Measurements from ENCODE around the gene RNU1-2. TPM values are rescaled to one million over a fixed set of nuclear protein-coding genes. Genes with fewer than 3 reads are reported as not detected.
"Not testable (repeated sequence)": the region's sequence is repeated elsewhere in the genome, so short reads cannot be mapped to it uniquely, and the experiment has no call there.

The RNU1-2 gene
- total and polyA plus RNA-seq, 3 donors from 2014 or later, result under 0.01 to 18.9 (median under 0.01) TPM

DNA sequence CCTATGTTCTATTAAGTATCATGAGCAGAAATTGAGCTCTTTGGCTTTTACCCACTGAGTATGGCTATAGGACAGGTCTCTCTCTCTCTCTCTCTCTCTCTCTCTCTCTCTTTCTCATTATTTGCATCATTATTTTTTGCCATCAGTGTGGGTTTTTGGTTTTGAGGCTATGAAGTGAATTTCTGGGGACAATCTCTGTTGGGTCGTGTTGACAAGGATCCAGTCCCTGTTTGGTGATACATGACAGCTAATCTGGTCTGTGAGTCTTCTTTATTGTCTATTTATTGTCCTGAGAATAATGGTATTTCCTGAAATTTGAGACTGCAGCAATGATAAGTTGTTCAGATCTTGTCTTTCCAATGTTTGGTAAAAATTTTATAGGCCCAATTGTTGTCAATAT lies 1.9 kb downstream of the RNU1-2 start:
- H3K27ac ChIP-seq; intact Hi-C loops (cut with DNase I; ENCODE audit: low total_unique reads): not testable (repeated sequence)
- WGBS, 2 donors, result 65 to 71% methylated on average over 1 of the region's 1 CpG

DNA sequence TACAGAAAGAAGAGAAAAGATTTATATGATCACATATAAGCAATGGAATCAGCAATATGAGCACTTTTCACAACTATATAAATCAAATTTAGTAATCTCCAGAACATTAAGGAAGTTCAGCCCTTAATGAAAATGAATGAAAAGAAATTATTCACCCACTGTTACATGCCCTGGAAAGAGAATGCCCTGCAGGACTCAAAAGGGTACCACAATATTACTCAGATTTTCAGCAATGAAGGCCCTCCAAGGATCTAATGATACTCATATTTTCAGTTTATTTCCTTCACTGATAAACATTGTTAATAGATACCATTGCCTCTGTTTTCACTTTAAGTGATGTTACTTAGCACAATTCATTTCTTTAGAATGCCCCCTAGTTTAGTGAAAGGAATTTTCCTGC lies 2.5 kb downstream of the RNU1-2 start:
- H3K9me3 ChIP-seq; H3K4me1 ChIP-seq; H3K36me3 ChIP-seq (ENCODE audit: low read depth, missing control alignments); intact Hi-C loops (cut with DNase I; ENCODE audit: low total_unique reads); H3K27me3 ChIP-seq; H3K4me3 ChIP-seq; H3K27ac ChIP-seq; DNase-seq: not testable (repeated sequence)

More for the DNA sequence above, 1.9 kb downstream of the RNU1-2 start:
- not testable (repeated sequence) for H3K27me3 ChIP-seq; H3K4me3 ChIP-seq; DNase-seq; H3K4me1 ChIP-seq; H3K9me3 ChIP-seq; H3K36me3 ChIP-seq (ENCODE audit: low read depth, missing control alignments)

DNA sequence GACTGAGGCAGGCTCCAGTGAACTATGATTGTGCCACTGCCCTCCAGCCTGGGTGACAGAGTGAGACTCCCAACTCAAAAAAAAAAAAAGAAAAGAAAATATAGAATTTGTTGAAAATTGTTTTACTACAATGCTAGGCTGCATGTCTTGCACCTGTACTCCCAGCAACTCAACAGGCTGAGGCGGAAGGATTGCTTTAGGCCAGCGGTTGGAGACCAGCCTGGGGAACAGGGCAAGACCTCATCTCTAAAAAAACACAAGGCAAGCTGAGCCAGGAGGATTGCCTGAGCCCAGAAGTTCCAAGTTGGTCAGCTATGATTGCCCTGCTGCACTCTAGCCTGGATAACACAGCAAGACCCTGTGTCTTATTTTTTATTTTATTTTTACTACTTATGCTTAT lies 3.2 kb downstream of the RNU1-2 start:
- H3K4me3 ChIP-seq; H3K27me3 ChIP-seq; H3K27ac ChIP-seq; DNase-seq; intact Hi-C loops (cut with DNase I; ENCODE audit: low total_unique reads); H3K36me3 ChIP-seq (ENCODE audit: low read depth, missing control alignments); H3K9me3 ChIP-seq; H3K4me1 ChIP-seq: not testable (repeated sequence)
- 72 to 81% methylated on average over 2 of the region's 2 CpGs for WGBS, 2 donors

DNA sequence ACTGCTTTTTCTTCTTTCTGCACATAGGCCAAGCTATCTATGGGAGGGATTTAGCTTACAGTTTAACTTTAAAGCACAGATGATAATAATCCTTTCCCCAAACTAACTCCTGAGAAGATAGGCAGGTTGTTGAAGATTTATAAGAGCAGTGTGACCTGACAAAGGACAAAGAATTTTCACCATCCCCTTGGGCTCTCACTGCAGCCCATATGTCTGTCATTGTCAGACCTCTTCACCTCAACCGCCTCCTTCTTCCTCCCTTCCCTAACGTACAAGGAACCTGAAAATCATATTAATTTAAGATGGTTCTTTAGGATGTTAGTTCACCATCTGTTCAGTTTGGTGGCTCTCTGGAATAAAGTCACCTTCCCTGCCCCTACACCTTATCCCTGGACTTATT lies 5.0 kb downstream of the RNU1-2 start:
- no peaks in the 10 kb centered on the region for H3K27me3 ChIP-seq
- TF ChIP-seq, protein P1, sequence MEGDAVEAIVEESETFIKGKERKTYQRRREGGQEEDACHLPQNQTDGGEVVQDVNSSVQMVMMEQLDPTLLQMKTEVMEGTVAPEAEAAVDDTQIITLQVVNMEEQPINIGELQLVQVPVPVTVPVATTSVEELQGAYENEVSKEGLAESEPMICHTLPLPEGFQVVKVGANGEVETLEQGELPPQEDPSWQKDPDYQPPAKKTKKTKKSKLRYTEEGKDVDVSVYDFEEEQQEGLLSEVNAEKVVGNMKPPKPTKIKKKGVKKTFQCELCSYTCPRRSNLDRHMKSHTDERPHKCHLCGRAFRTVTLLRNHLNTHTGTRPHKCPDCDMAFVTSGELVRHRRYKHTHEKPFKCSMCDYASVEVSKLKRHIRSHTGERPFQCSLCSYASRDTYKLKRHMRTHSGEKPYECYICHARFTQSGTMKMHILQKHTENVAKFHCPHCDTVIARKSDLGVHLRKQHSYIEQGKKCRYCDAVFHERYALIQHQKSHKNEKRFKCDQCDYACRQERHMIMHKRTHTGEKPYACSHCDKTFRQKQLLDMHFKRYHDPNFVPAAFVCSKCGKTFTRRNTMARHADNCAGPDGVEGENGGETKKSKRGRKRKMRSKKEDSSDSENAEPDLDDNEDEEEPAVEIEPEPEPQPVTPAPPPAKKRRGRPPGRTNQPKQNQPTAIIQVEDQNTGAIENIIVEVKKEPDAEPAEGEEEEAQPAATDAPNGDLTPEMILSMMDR (IDR thresholded peaks at IDR 0.05), result no peak
- no peak for TF ChIP-seq POLR2A (IDR thresholded peaks at IDR 0.05)
- H3K9me3 ChIP-seq, result no peaks in the 10 kb centered on the region
- DNase-seq, result no peak
- no peaks in the 10 kb centered on the region for H3K36me3 ChIP-seq (ENCODE audit: low read depth, missing control alignments)
- no peak overlapping the region for H3K27ac ChIP-seq
- H3K4me3 ChIP-seq, result no peak overlapping the region
- 70 to 74% methylated on average over 2 of the region's 2 CpGs for WGBS, 2 donors
- peaks cover 13% of the 10 kb centered on the region for H3K4me1 ChIP-seq
- intact Hi-C loops (cut with DNase I; ENCODE audit: low total_unique reads), result no loop called here

DNA sequence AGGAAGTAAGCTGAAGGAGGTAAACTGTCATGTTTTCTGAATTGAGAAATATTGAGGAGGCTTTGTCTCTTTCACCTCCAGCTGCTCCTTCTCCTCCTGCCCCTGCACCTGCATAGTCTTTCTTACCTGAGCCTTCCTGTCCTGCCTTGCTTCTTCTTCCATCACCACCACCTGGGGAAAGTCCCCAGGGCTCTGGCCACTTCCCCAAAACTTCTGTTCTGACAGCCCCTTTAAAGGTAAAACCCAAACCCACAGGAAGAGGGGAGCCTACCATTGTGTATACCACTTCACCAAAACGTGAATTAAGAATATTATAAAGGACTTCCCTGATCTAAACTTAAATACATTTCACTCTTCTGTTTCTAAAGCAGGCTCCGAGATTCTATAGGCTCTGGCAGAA lies 5.6 kb downstream of the RNU1-2 start:
- peaks cover 13% of the 10 kb centered on the region for H3K4me1 ChIP-seq
- DNase-seq; H3K36me3 ChIP-seq (ENCODE audit: low read depth, missing control alignments); H3K9me3 ChIP-seq; H3K27me3 ChIP-seq; H3K4me3 ChIP-seq; H3K27ac ChIP-seq; intact Hi-C loops (cut with DNase I; ENCODE audit: low total_unique reads): not testable (repeated sequence)
- 68 to 71% methylated on average over 2 of the region's 2 CpGs for WGBS, 2 donors

DNA sequence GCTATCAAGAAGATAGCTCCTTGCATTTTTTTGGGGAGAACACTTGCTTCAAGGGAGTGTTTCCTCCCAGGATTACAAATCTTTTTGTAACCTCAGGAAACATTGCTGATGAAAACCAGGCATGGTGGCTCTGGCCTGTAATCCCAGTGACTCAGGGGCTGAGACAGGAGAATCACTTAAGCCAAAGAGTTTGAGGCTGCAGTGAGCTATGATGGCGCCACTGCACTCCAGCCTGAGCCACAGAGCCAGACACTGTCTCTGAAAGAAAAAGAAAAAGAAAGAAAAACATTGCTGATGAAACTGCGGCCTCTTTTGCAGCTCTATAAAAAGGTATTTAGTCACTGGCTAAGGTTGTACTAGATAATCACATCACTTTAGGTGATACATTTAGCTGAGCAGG lies 7.3 kb downstream of the RNU1-2 start:
- Histone ChIP-seq H3K27ac (peak overlapping the region in 1 of 2 donors; percentile 85), H3K36me3 (ENCODE audit: low read depth, missing control alignments) (no peaks in the 10 kb centered on the region), H3K4me3 (no peak overlapping the region), H3K27me3 (no peaks in the 10 kb centered on the region), H3K4me1 (peaks cover 7% of the 10 kb centered on the region), H3K9me3 (no peaks in the 10 kb centered on the region)
- DNase-seq, result peak; percentile 15
- intact Hi-C loops (cut with DNase I; ENCODE audit: low total_unique reads), result no loop called here
- 67 to 76% methylated on average over 2 of the region's 2 CpGs for WGBS, 2 donors
- no peak for TF ChIP-seq POLR2A (IDR thresholded peaks at IDR 0.05)
- TF ChIP-seq, protein P1 (IDR thresholded peaks at IDR 0.05), result no peak

DNA sequence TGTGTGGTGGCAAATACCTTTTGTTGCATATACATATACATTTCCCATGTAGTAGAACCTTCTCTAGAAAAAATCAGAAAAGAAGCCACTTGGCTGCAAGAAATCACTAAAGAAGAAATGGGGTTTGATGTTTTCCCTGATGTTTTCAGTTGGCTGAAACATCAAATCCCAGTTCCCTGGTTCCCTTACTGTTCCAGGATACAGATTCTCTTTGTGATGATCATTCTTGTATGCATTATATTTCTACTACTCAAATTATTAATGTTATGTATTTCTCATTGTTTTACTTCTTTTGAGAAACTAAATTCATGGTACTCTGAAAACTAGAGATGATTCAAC lies 7.6 kb downstream of the RNU1-2 start:
- Histone ChIP-seq H3K27ac (peak overlapping the region; percentile 85 to 99), H3K4me1 (peaks cover 7% of the 10 kb centered on the region), H3K27me3 (no peaks in the 10 kb centered on the region), H3K4me3 (peak overlapping the region; percentile 37 to 80), H3K9me3 (no peaks in the 10 kb centered on the region), H3K36me3 (ENCODE audit: low read depth, missing control alignments) (no peaks in the 10 kb centered on the region)
- intact Hi-C loops (cut with DNase I; ENCODE audit: low total_unique reads), result no loop called here
- TF ChIP-seq, protein P1 (IDR thresholded peaks at IDR 0.05), result no peak
- no peak for TF ChIP-seq POLR2A (IDR thresholded peaks at IDR 0.05)
- DNase-seq, result no peak
